Posterior cingulate gyrus (tissue), 11 donors: ENCODE results near the gene TFPI.
A peak's percentile ranks its signal among the peaks of the same experiment; 100 is the strongest.
"Not testable (repeated sequence)": the region's sequence is repeated elsewhere in the genome, so short reads cannot be mapped to it uniquely, and the experiment has no call there.

Experiments
- DNase-seq, 10 donors: peaks; one replicate each; pipeline versions ENCODE4 v3.0.0 to v3.0.0-alpha.2; 2020 to 2021; ENCODE audit warnings: mixed read lengths in 3 of 10
- intact Hi-C: fragments of 100-400 bp; cut with DNase I; formaldehyde crosslinking; loops from one replicate; pipeline ENCODE4 v1.15.1; 2023

The TFPI gene

GRCh38 chr2:187556493-187556892 lies 2.3 kb upstream of the TFPI start:
- intact Hi-C loops = not testable (repeated sequence)
- DNase-seq = peak in 2 of 10 donors; percentile 61 to 71

GRCh38 chr2:187554704-187555082 lies 458 bp upstream of the TFPI start:
- intact Hi-C loops = no loop called here

DNA sequence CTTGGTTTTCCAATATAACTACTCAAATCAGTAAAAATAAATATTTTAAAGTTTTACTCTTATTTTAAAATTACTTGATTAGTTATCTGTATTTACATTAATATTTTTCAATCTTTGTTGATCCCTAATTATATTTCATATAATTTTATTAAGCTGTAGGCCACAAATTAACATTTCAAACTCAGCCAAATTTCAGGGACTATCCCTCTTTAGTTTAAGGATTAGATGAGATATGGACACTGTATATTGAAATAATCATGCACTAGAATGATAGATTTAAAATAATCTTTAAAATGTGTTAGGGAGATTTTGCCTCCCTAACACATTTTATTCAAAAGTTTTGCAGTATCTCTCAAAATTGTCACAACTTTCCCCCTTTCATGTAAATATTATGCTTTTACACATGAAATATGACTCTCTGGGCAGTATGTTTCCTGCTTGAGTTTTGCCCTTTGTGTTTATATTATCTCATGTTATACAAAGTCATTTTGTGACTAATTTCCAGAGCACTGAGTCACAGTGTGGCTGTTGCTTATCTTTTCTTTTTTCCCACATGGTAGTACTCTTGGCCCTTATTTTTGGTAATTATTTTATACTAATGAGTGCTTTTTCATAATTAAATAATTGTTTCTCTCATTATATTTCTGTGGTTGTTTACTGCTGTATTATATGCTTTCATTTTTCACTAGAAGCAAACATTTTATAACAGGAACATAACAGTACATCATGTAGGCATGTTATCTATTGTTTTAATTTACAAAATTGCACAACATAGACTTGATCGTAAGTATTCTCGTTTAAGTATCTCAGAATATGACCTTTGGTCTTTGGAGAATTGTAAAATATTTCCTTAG lies 1.2 kb downstream of the TFPI start:
- intact Hi-C loops = no loop called here
- DNase-seq = no peak

More at GRCh38 chr2:187554704-187555082, 458 bp upstream of the TFPI start:
- no peak for DNase-seq

- intact Hi-C loops = no loop called here
- no peak for DNase-seq
Observed at GRCh38 chr2:187552381-187552780, 1.9 kb downstream of the TFPI start.

- DNase-seq = no peak
- intact Hi-C loops = no loop called here
Observed at GRCh38 chr2:187550857-187551256, 3.4 kb downstream of the TFPI start.

DNA sequence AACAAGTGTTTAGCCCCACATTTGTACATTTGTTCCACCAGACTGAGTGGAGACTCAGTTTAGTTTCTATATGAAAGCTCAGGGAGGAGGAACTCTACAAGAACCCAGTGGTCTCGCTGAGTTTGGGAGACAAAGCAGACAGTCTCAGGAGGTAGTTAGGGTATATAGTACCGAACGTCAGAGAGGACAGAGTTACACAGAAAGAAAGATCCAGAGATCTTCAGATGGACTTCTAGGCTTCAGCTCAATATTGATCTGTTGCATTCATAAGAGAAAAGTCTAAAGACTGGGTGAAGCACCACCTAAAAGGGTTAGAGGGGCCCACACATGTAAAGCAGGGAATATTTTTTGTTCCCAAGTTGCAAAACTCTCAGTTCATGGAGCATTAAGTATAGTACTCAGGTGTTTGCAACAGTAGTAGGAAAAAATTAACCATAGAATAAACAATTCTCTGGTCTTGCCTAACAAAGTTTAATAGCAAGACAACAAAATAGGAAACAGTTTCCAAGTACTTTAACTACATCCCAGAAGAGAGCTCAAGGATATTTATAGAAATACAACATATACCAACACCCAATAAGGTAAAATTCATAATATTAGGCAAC lies 4.2 kb downstream of the TFPI start:
- DNase-seq = no peak
- intact Hi-C loops = no loop called here

DNA sequence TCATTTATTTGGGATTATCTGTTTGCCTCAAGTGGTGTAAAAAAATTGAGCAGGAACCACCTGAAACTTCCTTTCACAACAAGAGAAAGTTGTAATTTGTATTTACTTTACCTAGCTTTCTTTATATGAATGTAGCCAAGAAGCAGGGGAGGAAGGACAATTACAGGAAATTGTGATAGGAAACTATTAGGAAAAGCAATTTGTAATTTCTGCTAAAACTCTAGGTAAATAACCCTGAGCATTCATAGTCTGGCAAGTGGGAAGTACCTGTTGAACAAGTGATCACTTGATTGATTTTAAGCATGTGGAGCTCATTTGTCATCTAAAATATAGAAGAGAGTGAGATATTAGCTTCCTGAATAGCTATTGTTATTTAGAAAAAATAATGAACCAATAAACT lies 5.0 kb downstream of the TFPI start:
- no peak for DNase-seq
- intact Hi-C loops = no loop called here

GRCh38 chr2:187548656-187549055 lies 5.6 kb downstream of the TFPI start:
- intact Hi-C loops = no loop called here
- DNase-seq = no peak

DNA sequence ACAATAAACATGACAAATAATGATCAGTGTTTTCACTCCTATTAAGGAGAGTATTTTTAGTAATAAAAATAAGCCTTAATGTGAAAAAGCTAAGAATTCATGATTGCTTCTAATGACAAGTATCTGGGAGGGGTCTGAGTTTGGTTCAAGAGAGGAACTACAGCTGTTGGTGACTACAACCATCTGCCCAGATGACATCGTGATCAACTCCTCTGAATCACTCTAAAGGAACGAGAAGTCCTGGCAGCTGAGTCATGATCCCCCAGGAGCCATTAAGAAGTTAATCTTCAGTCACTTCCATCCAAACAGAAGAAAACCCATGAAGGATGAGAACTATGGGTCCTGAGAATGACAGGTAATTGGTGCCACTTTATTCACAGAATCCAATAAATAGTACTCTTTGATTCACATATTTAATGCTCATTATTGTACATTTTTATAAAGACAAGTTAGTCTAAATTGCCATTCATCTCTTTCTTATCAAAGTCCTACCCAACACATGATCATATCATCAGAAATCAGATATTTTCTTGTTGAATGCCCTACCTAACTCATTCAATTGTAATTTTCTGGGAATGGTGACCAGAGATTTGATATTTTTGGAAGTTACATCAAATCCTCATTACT lies 6.8 kb downstream of the TFPI start:
- intact Hi-C loops = no loop called here
- DNase-seq = no peak

GRCh38 chr2:187546762-187547333 lies 7.4 kb downstream of the TFPI start:
- DNase-seq = no peak
- intact Hi-C loops = no loop called here

DNA sequence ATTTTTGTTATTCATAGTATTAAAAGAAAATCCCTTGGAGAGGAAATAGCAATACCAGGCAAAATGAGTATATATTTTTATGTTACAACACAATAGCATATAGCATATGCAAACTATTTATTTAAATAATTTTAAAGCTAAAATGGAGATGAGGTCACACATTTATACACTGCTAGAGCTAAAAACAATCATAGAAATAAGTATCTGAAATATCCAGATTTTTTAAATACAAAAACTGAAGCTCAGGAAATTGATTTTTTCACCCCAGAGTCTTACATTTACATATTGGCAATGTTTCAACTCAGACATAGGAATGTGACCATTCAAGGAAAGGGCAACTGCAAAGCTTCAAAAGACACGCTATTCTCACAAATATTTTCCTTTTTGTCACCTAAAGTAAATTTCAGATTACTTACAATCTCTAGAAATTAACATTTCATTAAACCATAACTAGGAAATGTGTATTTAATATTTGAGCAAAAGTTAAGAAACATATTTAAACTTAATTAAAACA lies 8.9 kb downstream of the TFPI start:
- intact Hi-C loops = no loop called here
- DNase-seq = no peak

GRCh38 chr2:187544371-187545080 lies 9.7 kb downstream of the TFPI start:
- intact Hi-C loops = no loop called here
- DNase-seq = no peak

GRCh38 chr2:187543488-187543887 lies 10.7 kb downstream of the TFPI start:
- intact Hi-C loops = no loop called here
- no peak for DNase-seq

GRCh38 chr2:187542123-187542522 lies 12.1 kb downstream of the TFPI start:
- intact Hi-C loops = no loop called here
- no peak for DNase-seq

- no peak for DNase-seq
- intact Hi-C loops = no loop called here
Observed at GRCh38 chr2:187541086-187542085, 12.8 kb downstream of the TFPI start.

GRCh38 chr2:187538222-187538621 lies 16.0 kb downstream of the TFPI start:
- intact Hi-C loops, DNase-seq: not testable (repeated sequence)

DNA sequence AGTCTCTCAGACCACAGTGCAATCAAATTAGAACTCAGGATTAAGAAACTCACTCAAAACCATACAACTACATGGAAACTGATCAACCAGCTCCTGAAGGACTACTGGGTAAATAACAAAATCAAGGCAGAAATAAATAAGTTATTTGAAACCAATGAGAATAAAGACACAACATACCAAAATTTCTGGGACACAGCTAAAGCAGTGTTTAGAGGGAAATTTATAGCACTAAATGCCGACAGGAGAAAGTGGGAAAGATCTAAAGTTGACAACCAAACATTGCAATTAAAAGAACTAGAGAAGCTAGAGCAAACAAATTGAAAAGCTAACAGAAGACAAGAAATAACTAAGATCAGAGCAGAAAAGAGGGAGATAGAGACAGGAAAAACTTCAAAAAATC lies 18.9 kb downstream of the TFPI start:
- DNase-seq, intact Hi-C loops: not testable (repeated sequence)

GRCh38 chr2:187532333-187533120 lies 21.7 kb downstream of the TFPI start:
- intact Hi-C loops = no loop called here

More at GRCh38 chr2:187532333-187533120, 21.7 kb downstream of the TFPI start:
- DNase-seq = no peak
